ENCODE data around the gene LIG3. TPM values are rescaled to one million over a fixed set of nuclear protein-coding genes. Genes with fewer than 3 reads are reported as not detected.

The LIG3 gene
- total RNA-seq, 4 donors from 2014 or later: 16.9 to 25.4 (median 21.5) TPM

- in situ Hi-C loops (cut with MboI; ENCODE audit: low sequenced_read_pairs in 4 of 4) (no loop called here), intact Hi-C loops (cut with DNase I; ENCODE audit: low total_unique reads) (no loop called here)
- Histone ChIP-seq H3K36me3 (peaks cover 0 to 13% of the 10 kb centered on the region in 2 donors), H3K4me3 (no peak overlapping the region), H3K27ac (peak overlapping the region; percentile 52 to 70 (median 60)), H3K27me3 (no peaks in the 10 kb centered on the region), H3K4me1 (peaks cover 14 to 20% of the 10 kb centered on the region in 2 donors), H3K9me3 (no peaks in the 10 kb centered on the region)
- DNase-seq (no peak), ATAC-seq (no peak)
- TF ChIP-seq CTCF (IDR thresholded peaks at IDR 0.05 in 4 of 5, conservative IDR thresholded peaks at IDR 0.05 in 1 of 5) (no peak), POLR2A (IDR thresholded peaks at IDR 0.05) (no peak)
Observed at GRCh38 chr17:35017021-35017420, 36.7 kb downstream of the LIG3 start.

DNA sequence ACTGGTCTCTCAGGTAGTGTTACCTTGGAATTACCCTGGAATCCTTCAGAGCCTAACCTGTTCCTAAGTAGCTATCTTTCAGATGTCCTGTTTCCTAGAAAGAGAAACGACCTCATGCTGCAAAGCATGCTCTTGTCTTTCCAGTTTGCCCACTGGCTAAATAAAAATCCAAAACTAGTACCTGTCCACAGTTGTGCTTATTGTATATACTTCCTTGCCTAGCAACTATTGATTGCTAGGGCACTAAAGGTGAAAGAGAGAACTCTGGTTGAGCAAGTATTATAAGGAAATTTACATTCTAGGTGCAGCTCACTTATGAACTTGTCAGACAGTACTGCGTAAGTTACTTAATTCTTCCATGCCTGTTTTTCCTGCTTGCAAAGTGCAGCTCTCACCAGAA is 38.5 kb downstream of the LIG3 start:
- Histone ChIP-seq H3K9me3 (no peaks in the 10 kb centered on the region), H3K4me1 (peaks cover 18 to 25% of the 10 kb centered on the region in 2 donors), H3K4me3 (no peak overlapping the region), H3K27me3 (no peaks in the 10 kb centered on the region), H3K27ac (no peak overlapping the region), H3K36me3 (peaks cover 0 to 13% of the 10 kb centered on the region in 2 donors)
- TF ChIP-seq CTCF (IDR thresholded peaks at IDR 0.05 in 4 of 5, conservative IDR thresholded peaks at IDR 0.05 in 1 of 5) (no peak), POLR2A (IDR thresholded peaks at IDR 0.05) (no peak)
- DNase-seq (no peak), ATAC-seq (no peak)
- in situ Hi-C loops (cut with MboI; ENCODE audit: low sequenced_read_pairs in 4 of 4): no loop called here
- intact Hi-C loops (cut with DNase I; ENCODE audit: low total_unique reads): no loop called here

DNA sequence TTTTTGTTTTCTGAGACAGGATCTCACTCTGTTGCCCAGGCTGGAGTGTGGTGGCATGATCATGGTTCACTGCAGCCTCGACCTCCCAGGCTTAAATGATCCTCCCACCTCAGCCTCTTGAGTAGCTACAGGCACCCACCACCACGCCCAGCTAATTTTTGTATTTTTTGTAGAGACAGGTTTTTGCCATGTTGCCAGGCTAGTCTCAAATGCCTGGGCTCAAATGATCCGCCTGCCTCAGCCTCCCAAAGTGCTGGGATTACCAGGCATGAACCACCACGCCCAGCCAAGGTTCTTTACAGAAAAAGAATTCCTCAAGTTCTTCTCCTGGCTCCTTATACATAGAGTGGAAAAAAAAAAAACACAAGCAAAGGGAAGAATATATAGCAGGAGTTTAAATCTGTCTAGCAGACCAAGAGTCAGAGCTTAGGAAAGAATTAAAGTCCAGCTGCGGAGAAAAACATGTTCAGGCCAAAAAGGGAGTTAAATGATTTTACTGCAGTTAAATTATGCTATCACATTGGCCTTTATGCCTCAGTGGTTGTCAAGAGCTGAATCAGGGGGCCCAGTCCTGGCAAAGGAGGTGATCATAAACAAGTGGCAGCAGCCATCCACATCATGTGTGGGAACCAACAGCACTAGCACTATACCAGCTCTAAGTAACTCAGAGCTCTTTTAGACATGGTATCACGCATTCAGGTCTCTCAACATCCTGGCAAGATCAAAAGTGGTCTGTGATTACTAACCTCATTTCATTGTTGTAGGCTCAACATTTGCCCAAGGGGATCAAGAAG is 39.3 kb downstream of the LIG3 start:
- Histone ChIP-seq H3K27me3 (no peaks in the 10 kb centered on the region), H3K9me3 (no peaks in the 10 kb centered on the region), H3K36me3 (peaks cover 0 to 13% of the 10 kb centered on the region in 2 donors), H3K4me1 (peaks cover 18 to 25% of the 10 kb centered on the region in 2 donors), H3K4me3 (no peak overlapping the region), H3K27ac (no peak overlapping the region)
- no peak for TF ChIP-seq POLR2A (IDR thresholded peaks at IDR 0.05)
- in situ Hi-C loops (cut with MboI; ENCODE audit: low sequenced_read_pairs in 4 of 4) (no loop called here), intact Hi-C loops (cut with DNase I; ENCODE audit: low total_unique reads) (no loop called here)
- no peak for DNase-seq
- no peak for ATAC-seq

DNA sequence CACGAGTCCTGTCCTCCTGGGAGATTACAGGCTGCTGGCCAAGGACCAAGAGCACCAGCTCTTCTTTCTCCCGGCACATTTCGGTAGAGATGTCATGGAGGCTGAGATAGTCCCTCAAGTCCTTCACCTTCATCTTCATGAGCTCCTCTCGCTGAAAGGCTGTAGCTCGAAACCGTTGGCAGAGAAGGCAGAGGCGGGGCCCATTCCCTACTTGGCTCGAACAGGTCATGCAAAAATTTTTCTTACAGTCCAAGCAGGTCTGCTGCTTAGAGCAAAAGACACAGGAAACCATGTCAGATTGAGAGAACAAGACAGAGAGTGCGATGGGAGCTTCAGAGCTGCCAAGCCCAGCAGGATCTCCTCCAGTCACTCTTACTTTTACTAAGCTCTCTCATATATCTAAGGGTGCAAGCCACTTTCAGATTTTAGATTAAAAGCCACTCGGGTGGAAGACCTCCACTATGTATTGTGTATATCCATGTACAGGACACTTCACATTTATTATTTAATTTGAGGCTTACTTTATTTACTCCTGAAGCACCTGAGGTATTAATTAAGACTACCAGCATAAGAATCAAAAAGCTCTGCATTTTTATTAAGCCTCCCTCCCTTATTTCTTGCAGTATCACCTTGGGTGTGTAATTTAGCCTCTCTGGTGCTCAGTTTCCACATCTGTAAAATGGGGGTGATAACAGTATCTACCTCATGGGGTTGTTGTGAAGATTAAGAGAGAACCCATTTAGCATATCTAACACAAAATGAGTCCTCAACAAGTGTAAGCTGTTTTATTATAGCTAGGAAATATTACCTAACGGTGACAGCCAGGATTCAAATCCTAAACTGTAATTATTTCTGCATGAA is 41.4 kb downstream of the LIG3 start:
- in situ Hi-C loops (cut with MboI; ENCODE audit: low sequenced_read_pairs in 4 of 4) (no loop called here), intact Hi-C loops (cut with DNase I; ENCODE audit: low total_unique reads) (no loop called here)
- Histone ChIP-seq H3K27me3 (no peaks in the 10 kb centered on the region), H3K9me3 (no peaks in the 10 kb centered on the region), H3K4me1 (peaks cover 13 to 19% of the 10 kb centered on the region in 2 donors), H3K4me3 (no peak overlapping the region), H3K27ac (peak overlapping the region; percentile 69 to 80 (median 74)), H3K36me3 (peaks cover 0 to 10% of the 10 kb centered on the region in 2 donors)
- TF ChIP-seq POLR2A (IDR thresholded peaks at IDR 0.05) (no peak), CTCF (IDR thresholded peaks at IDR 0.05 in 4 of 5, conservative IDR thresholded peaks at IDR 0.05 in 1 of 5) (no peak)
- ATAC-seq: no peak
- no peak for DNase-seq

GRCh38 chr17:35022536-35023063 is 42.3 kb downstream of the LIG3 start:
- ATAC-seq (peak; percentile 92 to 93), DNase-seq (peak; percentile 45 to 78)
- no peaks in the 10 kb centered on the region for H3K27me3 ChIP-seq
- peaks cover 9 to 19% of the 10 kb centered on the region in 2 donors for H3K4me1 ChIP-seq
- TF ChIP-seq POLR2A (IDR thresholded peaks at IDR 0.05): peak in 1 of 2 donors; percentile 19
- no peak for TF ChIP-seq CTCF (IDR thresholded peaks at IDR 0.05 in 4 of 5, conservative IDR thresholded peaks at IDR 0.05 in 1 of 5)
- peak overlapping the region; percentile 69 to 80 (median 74) for H3K27ac ChIP-seq
- H3K9me3 ChIP-seq: no peaks in the 10 kb centered on the region
- peaks cover 0 to 11% of the 10 kb centered on the region in 2 donors for H3K36me3 ChIP-seq
- intact Hi-C loops (cut with DNase I; ENCODE audit: low total_unique reads) (no loop called here), in situ Hi-C loops (cut with MboI; ENCODE audit: low sequenced_read_pairs in 4 of 4) (no loop called here)
- no peak overlapping the region for H3K4me3 ChIP-seq

Data from gastrocnemius medialis (tissue), 4 donors.